ENCODE results near the gene EPHB6. TPM values are rescaled to one million over a fixed set of nuclear protein-coding genes. Genes with fewer than 3 reads are reported as not detected.

The EPHB6 gene
- total RNA-seq, 1 experiment from 2014 or later, result 12.6 TPM

GRCh38 chr7:142910031-142910433, 55.2 kb downstream of the EPHB6 start:
- ChIA-PET CTCF (interaction anchor here (0.8 to 2.1 kb wide), 14 partner anchors 10 to 305 kb away, joined by 3 to 13 read pairs (median 5); partner anchors contain the start of gene KEL), POLR2A (interaction anchor here (0.9 kb wide), 1 partner anchor 16 kb away, joined by 3 read pairs; no protein-coding TSS in a partner anchor), RAD21 (ENCODE audit: low non-redundant PET in 1 of 2, low total read pairs in 2 of 2, uncharacterized antibody in 2 of 2, unreplicated experiment in 2 of 2) (interaction anchor here in 1 of 2 experiments (1.2 kb wide), 1 partner anchor 51 kb away, joined by 5 read pairs; no protein-coding TSS in a partner anchor)
- TF ChIP-seq CBX3 (IDR thresholded peaks at IDR 0.05; ENCODE audit: low read depth) (no peak), SP1 (IDR thresholded peaks at IDR 0.05; ENCODE audit: low read depth) (no peak), CEBPB (IDR thresholded peaks at IDR 0.05; ENCODE audit: low read depth) (no peak), TCF7L2 (IDR thresholded peaks at IDR 0.05; ENCODE audit: borderline replicate concordance, extremely low read depth, insufficient read depth, insufficient read length) (no peak), EGR1 (IDR thresholded peaks at IDR 0.05; ENCODE audit: low read depth) (no peak), EZH2phosphoT487 (IDR thresholded peaks at IDR 0.05; ENCODE audit: borderline replicate concordance) (no peak), ZNF274 (IDR thresholded peaks at IDR 0.05; ENCODE audit: low read depth, low read length) (no peak), MAX (IDR thresholded peaks at IDR 0.05) (no peak), ELF1 (IDR thresholded peaks at IDR 0.05; ENCODE audit: borderline replicate concordance, low read depth) (no peak), RAD21 (IDR thresholded peaks at IDR 0.05; ENCODE audit: low read depth) (no peak), CTCF (IDR thresholded peaks at IDR 0.05 in 2 of 3, conservative IDR thresholded peaks at IDR 0.05 in 1 of 3; ENCODE audit: borderline replicate concordance in 1 of 3, insufficient read depth in 1 of 3, low read depth in 2 of 3, low read length in 2 of 3) (no peak), FOSL1 (IDR thresholded peaks at IDR 0.05; ENCODE audit: low read depth) (no peak), ZBTB33 (IDR thresholded peaks at IDR 0.05; ENCODE audit: extremely low read depth, insufficient replicate concordance, low read length) (no peak), ZFX (IDR thresholded peaks at IDR 0.05) (no peak), ATF3 (IDR thresholded peaks at IDR 0.05) (no peak), SIN3A (IDR thresholded peaks at IDR 0.05; ENCODE audit: low read depth) (no peak), SRF (IDR thresholded peaks at IDR 0.05; ENCODE audit: low read depth) (no peak), POLR2A (IDR thresholded peaks at IDR 0.05; ENCODE audit: borderline replicate concordance, extremely low read depth, insufficient read depth, insufficient read length) (no peak), EZH2 (IDR thresholded peaks at IDR 0.05) (no peak), REST (IDR thresholded peaks at IDR 0.05; ENCODE audit: low read depth) (no peak)
- DNase-seq (ENCODE audit: low read depth, low spot score), result no peak
- Histone ChIP-seq H3K9me3 (ENCODE audit: control insufficient read depth in 1 of 2, insufficient read depth in 1 of 2, low read depth in 1 of 2, low read length in 2 of 2) (no peaks in the 10 kb centered on the region), H3K27ac (ENCODE audit: low read depth, low read length) (no peak overlapping the region), H3K79me2 (ENCODE audit: insufficient read depth, low read length) (no peaks in the 10 kb centered on the region), H3K4me3 (replicated peaks in 1 of 2; ENCODE audit: low read depth in 1 of 2, low read length in 2 of 2) (no peak overlapping the region), H3K9ac (ENCODE audit: low read length) (no peak overlapping the region), H3K27me3 (ENCODE audit: insufficient read depth, low read length) (peaks cover 7% of the 10 kb centered on the region; the same call in 1 of the 2 replicates), H4K20me1 (ENCODE audit: insufficient read depth) (no peaks in the 10 kb centered on the region), H2AFZ (ENCODE audit: low read depth, low read length, poor library complexity, severe bottlenecking) (no peak overlapping the region), H3K9me2 (ENCODE audit: insufficient read depth) (no peaks in the 10 kb centered on the region), H3K36me3 (ENCODE audit: control insufficient read depth in 1 of 2, insufficient read depth in 2 of 2, low read length in 2 of 2) (no peaks in the 10 kb centered on the region), H3K4me1 (ENCODE audit: control insufficient read depth in 1 of 2, insufficient read depth in 2 of 2, low read length in 2 of 2) (no peaks in the 10 kb centered on the region), H3K4me2 (ENCODE audit: low read length) (no peak overlapping the region)
- BruUV-seq (replicated peaks), result no TSS peak
- no peak for ATAC-seq
- intact Hi-C loops (cut with micrococcal nuclease), result no loop called here
